Hematopoietic multipotent progenitor cell treated with erythropoietin and hydrocortisone succinate and interleukin-3 and kit ligand, for 17 days (in vitro differentiated cells): ENCODE measurements around the gene PFN1.

Source experiments
- DNase-seq: peaks from one replicate; pipeline ENCODE4 v3.0.0-alpha.2; 2015; ENCODE audit warnings: low spot score

Gene PFN1

GRCh38 chr17:4967539-4968485 lies 19.5 kb upstream of the PFN1 start, which contains the start of gene SPAG7:
Gene SPAG7 (minus strand): TSS chr17:4967817. CDS start chr17:4967804, 13 bp downstream.
- peak; percentile 97 for DNase-seq

DNA sequence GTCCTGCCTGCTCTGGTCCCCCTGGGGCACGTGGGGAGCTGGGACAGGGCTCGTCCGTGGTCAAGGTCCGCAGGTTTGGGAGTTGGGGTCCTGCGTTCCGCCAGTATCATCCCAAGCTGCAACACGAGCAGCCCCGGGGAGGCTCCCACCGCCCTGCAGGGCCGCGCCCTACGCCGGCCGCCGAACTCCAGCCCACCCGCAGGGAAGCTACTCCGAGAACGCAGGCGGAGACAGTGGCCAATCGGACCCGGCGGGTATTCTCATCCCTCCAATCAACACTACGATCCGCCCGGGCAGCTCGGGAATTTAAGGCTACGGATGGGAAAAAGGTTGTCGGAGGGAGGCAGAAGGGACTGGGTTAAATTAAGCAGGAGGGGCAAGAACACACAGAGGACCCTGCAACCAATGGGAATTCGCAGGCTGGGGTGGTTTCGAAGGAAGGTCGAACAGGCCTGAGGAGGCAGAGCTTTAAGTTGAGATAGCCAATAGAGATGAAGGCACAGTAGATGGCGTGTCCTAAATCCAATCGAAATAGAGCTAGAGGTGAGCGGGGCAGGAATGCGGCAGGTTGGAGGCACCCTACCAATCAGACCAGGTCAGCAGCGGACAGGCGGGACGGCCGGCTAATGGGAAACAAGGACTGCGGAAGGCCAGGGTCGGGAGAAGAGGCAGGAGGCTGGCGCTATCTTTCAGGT lies 18.7 kb upstream of the PFN1 start:
- peak; percentile 97 for DNase-seq

DNA sequence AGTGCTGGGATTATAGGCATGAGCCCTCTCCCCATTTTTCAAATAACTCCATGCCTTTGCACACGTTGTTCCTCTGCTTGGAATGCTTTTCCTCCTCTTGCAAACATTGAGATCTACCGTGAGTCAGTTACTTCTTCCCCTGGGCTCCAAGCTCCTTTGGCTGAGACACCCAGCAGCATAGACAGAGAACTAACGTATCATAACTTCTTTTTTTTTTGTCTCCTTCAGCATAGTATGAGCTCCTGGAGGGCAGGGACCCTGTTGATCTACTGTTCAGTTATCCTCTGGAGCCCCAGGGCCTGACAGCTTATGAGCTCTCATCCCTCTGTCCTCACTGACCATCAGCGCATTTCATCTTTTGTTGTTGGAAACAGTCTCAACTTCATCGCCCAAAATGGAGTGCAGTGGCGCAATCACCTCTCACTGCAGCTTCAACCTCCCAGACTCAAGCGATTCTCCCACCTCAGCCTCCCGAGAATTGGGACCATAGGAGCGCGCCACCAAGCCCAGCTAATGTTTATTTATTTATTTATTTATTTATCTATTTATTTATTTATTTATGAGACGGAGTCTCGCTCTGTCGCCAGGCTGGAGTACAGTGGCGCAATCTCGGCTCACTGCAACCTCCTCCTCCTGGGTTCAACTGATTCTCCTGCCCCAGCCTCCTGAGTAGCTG lies 17.1 kb upstream of the PFN1 start:
- no peak for DNase-seq

DNA sequence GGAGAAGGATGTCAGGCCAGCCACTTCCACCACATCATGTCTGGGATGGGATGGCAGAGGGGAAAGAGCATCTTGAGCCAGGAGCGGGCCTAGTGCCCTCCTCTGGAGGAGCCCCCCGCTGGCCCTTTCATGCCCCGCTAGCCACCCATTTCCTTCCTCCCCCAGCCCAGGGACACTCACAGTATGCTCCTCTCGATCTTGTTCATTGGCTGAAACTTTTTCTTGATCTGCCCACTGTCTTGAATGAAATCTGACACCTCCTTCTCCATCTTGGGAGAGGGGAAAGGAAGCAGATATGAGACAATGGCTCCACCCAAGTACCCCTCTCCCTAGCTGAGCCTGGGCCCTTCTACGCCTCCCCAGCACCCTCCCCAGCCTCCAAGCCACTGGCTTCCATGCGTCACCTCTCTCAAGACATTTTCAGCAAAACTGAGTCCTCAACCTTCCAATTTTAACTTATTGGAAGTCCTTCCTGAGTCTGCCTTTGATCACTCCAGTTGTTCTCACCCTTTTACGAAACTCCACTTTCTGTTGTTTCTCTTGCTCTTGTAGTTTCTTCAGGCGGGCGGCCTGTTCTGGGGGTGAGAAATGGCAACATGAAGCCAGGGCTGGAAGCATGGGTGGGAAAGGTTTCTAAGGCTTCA lies 12.1 kb upstream of the PFN1 start:
- no peak for DNase-seq

DNA sequence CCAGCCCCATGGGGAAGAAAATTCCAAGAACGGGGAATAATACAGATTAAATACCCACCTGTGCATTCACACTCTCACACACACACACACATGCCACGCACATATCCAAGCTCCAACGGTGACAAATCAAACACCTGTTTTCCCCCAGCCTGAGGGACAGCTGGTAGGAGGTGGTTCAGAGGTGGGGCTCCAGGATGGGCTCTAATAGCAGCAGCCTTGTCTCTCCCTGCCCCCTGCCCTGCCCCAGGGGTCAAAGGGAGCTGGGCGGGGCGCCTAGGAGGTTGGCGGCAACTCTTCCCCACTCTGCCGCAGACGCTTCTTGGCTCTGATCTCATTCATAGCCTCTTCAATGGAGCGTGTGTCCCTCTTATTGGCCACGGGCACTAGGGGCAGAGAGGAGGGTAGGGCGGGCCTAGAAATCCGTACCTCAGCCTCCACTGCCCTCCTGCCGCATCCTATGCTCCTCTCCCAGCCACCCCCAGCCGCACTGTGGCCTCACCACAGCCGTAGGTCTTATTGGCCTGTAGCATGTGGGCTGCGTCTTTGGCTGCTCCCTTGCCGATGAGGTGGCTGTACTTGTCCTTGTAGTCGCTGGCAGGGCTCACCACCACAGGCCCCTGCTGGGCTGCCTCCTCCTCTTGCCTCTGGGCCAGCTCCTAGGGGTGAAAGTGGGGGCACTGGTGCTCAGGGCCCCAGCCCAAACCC lies 11.1 kb upstream of the PFN1 start:
- no peak for DNase-seq

DNA sequence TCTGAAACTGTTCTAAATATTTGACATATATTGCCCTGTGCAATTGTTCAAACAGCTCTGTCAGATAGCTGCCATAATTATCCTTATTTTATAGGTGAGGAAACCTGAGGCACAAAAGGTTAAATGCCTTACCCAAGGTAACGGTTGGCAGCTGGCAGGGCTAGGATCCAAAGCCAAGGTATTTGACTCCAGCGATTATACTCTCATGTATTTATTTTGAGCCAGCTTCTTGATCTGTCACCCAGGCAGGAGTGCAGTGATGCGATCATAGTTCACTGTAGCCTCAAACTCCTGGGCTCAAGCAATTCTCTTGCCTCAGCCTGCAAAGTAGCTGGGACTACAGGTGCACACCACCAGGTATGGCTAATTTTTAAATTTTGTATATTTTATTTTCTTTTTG lies 9.8 kb upstream of the PFN1 start:
- DNase-seq, result no peak

GRCh38 chr17:4956493-4957061 lies 8.2 kb upstream of the PFN1 start:
- DNase-seq, result peak; percentile 75

- DNase-seq, result no peak
These were observed 6.8 kb upstream of the PFN1 start for GRCh38 chr17:4955091-4955490.

GRCh38 chr17:4953451-4953961 lies 5.2 kb upstream of the PFN1 start:
- DNase-seq, result no peak

DNA sequence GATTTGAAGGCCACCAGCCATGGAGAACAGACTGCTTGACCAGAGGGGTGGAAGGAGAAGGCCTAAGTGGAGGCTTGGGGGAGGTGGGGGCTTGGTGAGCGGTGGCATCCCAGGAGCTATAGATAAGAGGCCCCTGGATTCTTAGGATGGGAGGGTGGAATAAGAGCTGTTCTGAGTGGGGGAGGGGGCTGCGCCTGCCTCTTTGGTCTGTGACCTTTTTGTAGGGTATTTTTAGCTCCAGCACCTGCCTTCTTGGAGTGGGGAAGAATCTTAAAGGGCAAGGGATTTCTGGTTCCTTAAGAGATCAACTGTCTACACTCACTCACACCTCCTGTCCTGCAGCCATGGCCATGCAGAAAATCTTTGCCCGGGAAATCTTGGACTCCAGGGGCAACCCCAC lies 3.2 kb upstream of the PFN1 start:
- no peak for DNase-seq

DNA sequence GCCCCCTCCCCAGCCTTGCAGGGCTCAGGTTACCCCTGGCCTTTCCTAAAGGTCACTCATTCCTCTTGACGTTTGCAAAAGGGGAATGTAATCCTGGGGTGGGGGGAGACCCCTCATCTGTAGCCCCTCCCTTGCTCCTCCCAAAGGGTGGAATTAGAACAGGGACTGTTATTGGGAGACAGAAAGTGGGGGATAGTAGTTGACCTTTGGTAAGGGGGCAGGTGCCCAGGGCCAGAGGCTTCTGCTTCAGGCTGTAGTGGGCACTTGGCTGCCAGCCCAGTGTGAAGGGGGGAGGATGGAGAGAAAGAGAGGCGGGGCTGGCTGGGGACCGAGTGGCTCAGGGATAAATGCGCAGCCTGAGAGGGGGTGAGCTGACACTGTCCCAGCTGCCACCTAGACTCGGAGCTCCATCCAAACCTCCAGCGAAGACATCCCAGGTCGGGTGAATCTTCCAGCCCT lies 2.4 kb upstream of the PFN1 start, which contains the start of gene ENO3:
Gene ENO3, plus strand, starts transcription at position 374 of the 459 bp plus-strand sequence. CDS start 711 bp downstream, outside the sequence.
- no peak for DNase-seq

DNA sequence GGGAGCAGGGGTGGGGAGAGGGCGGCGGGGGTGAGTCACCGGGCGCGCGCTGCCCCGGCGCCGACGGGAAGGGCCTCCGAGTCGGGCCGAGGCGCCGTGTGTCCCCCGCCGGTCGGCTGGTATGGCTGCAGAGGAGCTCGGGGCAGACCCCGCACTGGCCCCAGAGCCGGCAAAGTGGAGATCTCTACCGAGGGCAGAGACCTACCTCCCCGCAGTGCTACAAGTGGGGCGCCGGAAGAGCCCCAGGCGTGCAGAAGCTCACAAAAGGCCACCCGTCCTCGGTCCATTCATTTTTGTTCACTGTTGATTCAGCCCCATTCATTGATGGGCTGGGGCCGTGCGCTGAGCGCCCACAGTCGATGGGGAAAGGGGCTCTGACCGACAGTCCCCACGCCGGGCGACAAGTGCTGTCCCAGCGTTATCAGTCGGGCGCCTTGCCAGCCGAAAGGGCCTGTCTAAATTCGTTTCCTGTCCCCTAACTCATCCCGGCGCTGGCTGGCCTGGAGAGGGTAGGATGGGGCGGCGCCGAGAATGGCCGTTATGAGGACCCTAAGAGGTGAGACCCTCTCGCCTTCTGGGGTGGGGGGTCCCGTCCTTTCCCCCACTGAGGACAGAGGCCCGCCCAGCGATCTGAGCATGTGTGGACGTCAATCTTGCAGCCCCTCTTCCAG lies 1.9 kb upstream of the PFN1 start:
- DNase-seq, result peak; percentile 54

GRCh38 chr17:4949321-4950074 lies 1.2 kb upstream of the PFN1 start:
- DNase-seq, result peak; percentile 73

GRCh38 chr17:4948931-4949320 lies 596 bp upstream of the PFN1 start:
- DNase-seq, result peak; percentile 60

DNA sequence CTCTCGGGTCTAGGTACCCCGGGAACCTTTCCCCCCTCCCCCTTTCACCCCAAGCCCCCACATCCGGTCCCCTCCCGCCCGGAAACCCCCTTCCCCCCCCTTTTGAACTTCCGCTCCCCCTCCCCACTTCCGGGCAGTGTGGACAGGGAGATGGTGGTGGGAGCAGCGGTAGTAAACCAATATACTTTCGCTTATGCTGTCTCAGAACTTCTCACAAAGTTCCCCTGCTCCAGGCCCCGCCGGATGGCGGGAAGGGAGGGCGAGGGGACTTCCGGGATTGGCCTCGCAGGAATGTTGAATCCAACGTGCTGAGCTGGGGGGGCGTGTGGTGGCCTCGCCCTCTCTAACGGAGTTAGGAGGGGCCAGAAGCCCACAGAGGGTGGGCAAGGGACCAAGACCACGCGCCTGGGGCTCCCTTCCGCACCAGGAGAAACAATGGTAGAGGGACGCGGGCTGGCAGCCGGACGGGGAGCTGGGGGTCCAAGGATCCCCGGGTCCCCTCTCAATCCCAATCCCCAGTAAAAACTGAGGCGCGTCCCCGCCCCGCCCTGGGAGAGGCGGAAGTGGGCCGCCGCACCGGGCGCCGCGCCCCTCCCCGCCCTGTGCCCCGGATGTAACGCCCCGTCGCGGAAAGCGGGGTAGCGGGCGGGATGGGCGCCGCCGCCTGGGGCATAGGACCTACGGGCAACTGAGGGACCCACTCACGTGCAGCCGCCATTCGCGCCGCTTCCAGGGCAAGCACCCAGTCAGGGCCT lies 742 bp downstream of the PFN1 start:
- peak; percentile 63 for DNase-seq

- DNase-seq, result no peak
These were observed 1.3 kb downstream of the PFN1 start for GRCh38 chr17:4947010-4947410.

DNA sequence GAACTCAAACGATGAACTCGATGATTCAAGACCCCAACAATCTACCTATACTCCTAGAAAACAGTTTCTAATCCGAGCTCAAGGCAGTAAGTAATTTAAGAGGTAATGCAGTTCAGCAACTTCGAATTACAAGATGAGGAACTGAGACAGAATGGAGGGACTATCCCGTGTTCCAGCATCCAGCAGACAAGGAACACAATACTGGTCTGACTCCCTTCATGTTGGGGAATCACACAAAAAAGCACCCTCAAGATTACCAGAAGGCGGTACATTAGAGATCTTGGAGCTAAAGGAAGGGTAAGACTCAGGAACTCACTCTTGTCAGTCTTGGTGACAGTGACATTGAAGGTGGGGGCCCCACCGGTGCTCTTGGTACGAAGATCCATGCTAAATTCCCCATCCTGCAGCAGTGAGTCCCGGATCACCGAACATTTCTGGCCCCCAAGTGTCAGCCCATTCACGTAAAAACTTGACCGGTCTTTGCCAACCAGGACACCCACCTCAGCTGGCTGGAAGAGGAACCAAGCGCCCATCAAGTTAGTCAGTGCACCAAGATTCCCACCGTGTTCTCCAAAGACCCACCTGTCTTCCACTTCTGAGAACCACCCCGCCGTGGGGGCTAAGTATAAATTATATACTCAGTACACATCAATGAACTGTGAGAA lies 1.9 kb downstream of the PFN1 start:
- no peak for DNase-seq

GRCh38 chr17:4945944-4946280 lies 2.4 kb downstream of the PFN1 start:
- DNase-seq, result no peak
